Astrocyte of the cerebellum (primary cell): ENCODE data around the gene SULT1A2.
"Not testable (repeated sequence)": the region's sequence is repeated elsewhere in the genome, so short reads cannot be mapped to it uniquely, and the experiment has no call there.

Experiments
- DNase-seq: peaks from one replicate; pipeline ENCODE4 v3.0.0-alpha.2; 2011; ENCODE audit warnings: low read depth
- H3K4me3 ChIP-seq: 2 replicates; pipeline ENCODE4 v1.5.1; 2011; ENCODE audit warnings: mild to moderate bottlenecking, low read depth, low read length, moderate library complexity
- in situ Hi-C: cut with HindIII; loops from 2 replicates; pipeline ENCODE4 v1.10.0; 2017; ENCODE audit warnings: low sequenced_read_pairs
- TF ChIP-seq, protein P1 (sequence below): IDR thresholded peaks from 2 replicates; pipeline ENCODE4 v1.5.1; 2012; ENCODE audit warnings: low read length, low read depth, moderate library complexity, mild to moderate bottlenecking; ENCODE audit errors: missing control alignments

Gene SULT1A2

DNA sequence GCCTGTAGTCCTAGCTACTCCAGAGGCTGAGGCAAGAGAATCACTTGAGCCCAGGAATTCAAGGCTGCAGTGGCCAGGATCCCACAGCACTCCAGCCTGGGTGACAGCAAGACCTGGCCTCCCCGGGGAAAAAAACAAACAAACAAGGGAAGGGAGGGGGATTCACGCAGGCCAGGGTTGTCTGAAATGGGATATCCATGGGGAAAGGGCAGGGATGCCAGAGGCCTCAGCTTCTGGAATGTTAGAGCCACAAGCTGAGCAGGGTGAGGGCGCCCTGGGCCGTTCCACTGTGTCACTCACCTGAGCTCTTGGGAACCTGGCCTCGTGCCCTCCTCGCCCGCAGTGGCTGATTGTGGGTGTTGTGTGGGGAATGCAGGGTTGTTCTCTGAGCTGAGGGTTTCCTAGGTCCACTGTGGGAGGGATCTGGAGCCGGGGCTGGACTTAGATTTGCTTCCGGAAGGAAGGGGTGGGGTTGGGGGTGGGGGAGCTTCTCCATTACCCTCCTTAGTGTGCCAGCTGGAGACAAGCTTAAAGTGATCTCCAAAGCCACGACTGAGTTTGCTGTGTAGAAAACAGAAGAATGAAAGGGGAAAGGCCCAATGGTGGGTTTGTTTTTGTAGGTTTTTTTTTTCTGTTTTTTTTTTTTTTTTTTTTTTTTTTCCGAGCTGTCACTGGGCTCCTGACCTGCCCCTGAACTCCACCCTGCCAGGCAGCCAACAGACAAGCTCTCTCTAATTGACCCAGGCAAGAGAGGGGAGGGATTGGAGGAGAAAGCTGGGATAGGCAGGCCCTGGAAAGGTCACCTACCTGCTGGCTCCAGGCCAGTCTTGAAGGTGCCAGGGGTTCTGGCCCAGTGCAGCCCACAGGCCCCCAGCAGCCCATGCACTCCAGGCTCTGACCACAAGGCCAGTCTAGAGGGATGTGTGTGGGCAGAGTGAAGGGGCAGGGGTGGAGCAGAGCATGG lies 13.1 kb upstream of the SULT1A2 start, which contains the start of gene SULT1A1:
Gene SULT1A1, minus strand, starts transcription at position 414 of the 964 bp plus-strand sequence. CDS start 1,189 bp downstream, outside the sequence.
- in situ Hi-C loops, result loop anchor here (5.0 kb wide), 1 partner anchor 68 kb away; no protein-coding TSS in a partner anchor
- H3K4me3 ChIP-seq, result no peak within 1 kb of the TSS
- TF ChIP-seq, protein P1, sequence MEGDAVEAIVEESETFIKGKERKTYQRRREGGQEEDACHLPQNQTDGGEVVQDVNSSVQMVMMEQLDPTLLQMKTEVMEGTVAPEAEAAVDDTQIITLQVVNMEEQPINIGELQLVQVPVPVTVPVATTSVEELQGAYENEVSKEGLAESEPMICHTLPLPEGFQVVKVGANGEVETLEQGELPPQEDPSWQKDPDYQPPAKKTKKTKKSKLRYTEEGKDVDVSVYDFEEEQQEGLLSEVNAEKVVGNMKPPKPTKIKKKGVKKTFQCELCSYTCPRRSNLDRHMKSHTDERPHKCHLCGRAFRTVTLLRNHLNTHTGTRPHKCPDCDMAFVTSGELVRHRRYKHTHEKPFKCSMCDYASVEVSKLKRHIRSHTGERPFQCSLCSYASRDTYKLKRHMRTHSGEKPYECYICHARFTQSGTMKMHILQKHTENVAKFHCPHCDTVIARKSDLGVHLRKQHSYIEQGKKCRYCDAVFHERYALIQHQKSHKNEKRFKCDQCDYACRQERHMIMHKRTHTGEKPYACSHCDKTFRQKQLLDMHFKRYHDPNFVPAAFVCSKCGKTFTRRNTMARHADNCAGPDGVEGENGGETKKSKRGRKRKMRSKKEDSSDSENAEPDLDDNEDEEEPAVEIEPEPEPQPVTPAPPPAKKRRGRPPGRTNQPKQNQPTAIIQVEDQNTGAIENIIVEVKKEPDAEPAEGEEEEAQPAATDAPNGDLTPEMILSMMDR, result no peak
- DNase-seq, result no peak

DNA sequence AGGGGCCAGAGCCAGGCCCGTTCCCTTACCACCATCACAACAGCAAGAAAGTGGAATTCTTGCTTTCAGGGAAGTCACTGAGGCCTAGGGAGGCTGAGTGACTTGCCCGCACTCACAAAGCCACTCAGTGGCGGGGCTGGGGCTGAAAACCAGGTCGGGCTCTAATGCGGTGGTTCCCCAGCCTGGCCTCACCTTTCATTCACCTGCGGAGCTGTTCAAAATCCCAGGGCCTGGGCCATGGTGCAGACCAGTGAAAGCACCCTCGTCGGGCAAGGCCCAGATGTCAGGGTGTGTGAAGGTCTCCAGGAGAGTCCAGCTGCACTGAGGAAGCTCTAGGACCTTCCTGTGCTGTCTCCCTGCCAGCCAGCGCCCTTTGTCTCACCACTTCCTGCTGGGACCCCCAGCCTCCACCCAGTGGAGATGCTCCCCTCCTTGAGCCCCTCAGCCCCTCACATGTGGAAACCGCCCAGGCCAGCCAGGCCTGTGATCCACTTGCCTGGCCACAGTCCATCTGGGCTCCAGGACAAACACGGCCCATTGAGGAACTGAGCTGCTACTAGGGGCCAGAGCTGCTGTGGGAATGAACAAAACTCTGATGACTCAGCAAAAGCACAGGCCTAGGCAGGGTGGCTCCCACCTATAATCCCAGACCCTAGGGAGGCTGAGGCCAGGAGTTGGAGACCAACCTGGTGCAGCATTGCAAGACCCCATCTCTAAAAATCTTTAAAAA lies 12.2 kb upstream of the SULT1A2 start:
- in situ Hi-C loops, H3K4me3 ChIP-seq, DNase-seq: not testable (repeated sequence)

DNA sequence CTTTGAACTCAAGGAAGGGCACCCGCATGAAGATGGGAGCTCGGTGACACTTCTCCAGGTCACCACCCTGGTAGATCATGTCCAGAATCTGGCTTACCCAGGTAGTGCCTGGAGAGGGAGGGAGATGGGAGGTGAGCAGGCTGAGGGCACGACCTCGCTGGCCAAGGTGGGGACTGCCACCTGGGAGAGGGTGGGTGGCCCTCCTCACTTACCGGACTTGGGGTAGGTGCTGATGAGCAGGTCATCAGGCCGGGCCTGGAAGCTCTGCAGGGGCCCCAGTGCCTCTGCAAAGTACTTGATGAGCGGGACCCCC lies 11.6 kb upstream of the SULT1A2 start:
- in situ Hi-C loops, DNase-seq, H3K4me3 ChIP-seq: not testable (repeated sequence)

DNA sequence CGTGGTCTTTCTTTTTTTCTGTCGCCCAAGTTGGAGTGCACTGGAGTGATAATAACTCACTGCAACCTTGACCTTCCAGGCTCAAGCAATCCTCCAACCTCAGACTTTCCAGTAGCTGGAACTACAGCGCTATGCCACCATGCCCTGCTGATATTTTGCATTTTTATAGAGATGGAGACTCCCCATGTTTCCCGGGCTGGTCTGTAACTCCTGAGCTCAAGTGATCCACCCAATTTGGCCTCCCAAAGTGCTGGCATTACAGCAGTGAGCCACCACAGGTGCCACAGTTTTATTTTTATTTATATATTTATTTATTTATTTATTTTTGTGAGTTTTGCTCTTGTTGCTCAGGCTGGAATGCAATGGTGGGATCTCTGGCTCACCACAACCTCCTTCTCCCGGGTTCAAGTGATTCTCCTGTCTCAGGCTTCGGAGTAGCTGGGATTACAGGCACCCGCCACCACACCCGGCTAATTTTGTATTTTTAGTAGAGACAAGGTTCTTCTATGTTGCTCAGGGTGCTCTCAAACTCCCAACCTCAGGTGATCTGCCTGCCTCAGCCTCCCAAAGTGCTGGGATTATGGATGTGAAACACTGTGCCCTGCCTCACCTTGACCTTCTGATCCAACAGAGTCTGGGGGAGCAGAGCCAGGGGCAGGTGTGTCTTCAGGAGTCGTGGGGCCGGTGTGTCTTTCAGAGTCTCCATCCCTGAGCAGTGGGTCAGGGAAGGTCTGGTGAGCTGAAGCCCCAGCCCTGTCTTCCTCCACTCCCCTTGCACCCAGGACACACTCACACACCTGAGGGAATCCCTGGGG lies 11.0 kb upstream of the SULT1A2 start:
- in situ Hi-C loops, H3K4me3 ChIP-seq, DNase-seq: not testable (repeated sequence)

DNA sequence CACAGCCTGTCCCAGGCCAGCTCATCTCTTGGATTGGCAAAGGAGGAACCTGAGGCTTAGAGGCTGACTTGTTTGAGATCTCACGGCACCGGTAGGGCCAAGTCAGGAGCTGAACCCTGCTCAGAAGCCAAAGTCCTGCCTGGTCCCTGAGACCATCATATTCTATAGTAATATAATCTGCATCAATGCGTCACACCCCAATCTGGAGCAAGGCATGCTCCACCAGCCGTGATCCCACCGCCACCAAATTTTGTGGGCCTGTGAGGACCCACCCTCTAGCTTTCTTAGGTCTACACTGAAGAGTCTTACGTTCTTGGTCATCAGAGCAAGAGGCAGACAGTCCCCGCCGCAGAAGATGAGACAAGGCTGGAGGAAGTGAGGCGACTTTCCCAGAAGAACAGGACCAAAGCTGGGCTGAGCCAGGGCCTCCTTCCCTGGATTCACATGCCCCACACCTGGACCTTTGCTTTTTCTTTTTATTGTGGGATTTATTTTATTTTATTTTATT lies 10.3 kb upstream of the SULT1A2 start:
- DNase-seq, result no peak
- in situ Hi-C loops, result no loop called here
- H3K4me3 ChIP-seq, result no peak overlapping the region
- TF ChIP-seq, protein P1, result no peak

DNA sequence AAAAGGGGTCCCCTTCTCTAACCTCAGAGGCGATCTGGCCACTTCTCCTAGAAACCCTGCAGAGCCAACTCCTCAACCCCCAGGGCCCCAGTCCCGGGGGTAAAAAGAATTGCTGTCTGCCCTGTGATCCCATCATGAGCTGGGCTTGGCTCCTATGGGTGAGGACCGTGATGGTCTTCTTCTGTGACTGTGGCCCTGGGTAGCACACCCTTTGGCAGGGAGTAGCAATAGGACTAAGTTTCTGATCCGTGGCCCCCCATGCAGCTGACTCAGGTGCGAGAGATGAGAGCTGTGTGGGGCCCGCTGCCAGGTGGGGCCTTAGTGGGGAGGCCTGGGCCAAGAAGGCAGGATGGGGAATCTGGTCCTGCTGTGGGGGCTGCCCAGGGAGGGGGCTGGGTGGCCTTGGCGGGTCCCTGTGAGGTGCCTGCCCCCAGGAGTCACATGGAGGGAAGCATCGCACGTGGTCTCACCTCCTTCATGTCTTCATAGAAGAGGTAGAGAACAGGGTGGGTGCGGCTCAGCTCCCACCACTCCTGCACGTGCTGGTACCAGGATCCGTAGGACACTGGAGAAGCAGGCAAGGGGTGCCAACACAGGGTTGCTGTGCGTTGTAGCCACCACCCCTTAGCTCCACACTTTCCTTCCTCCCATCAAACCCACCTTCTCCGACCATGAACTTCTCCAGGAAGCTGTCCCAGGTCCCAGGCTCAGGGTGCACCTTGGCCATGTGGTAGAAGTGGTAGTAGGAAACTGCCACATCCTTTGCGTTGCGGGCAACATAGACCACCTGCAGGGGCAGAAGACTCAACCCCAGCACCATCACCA lies 9.7 kb upstream of the SULT1A2 start:
- in situ Hi-C loops, result no loop called here
- TF ChIP-seq, protein P1, result no peak
- no peak overlapping the region for H3K4me3 ChIP-seq
- DNase-seq, result no peak

DNA sequence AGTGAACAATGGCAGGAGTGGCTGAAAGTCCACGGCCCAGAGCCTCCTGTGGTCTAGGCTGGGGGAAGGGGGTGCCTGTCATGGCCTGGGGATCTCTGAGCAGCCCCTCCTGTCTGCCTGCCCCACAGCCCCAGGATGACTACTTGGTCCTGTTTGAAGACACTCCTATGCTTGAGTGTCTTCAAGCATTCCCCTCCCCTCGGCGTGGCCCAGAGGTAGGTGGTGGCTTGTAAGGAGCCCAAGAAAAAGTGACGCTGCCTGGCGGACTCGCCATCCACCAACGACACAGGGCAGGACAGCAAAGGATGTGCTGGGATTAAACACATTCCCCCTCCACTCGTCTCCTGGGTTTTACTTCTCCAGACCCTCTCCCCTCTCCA lies 7.3 kb upstream of the SULT1A2 start:
- in situ Hi-C loops, result no loop called here
- TF ChIP-seq, protein P1, result no peak

More for the DNA sequence above, 7.3 kb upstream of the SULT1A2 start:
- no peak overlapping the region for H3K4me3 ChIP-seq
- no peak for DNase-seq
